Loucy (cell line): ENCODE results near the gene NBR1.

ENCODE experiments used
- H2AFZ ChIP-seq: fragments of 200-600 bp; sonication (generic); 2 replicates; pipeline ENCODE4 v1.6.0; 2016; ENCODE audit warnings: antibody characterized with exemption, mild to moderate bottlenecking, low read length, moderate library complexity
- H3F3A ChIP-seq: fragments of 200-600 bp; 2 replicates; pipeline ENCODE4 v1.6.0; 2016; ENCODE audit warnings: antibody characterized with exemption, low read depth, mild to moderate bottlenecking
- H3K27me3 ChIP-seq: fragments of 200-600 bp; sonication (generic); 2 replicates; pipeline ENCODE4 v1.6.1; 2014; ENCODE audit warnings: low read length, mild to moderate bottlenecking; ENCODE audit not compliant: insufficient read depth, poor library complexity, severe bottlenecking
- H3K36me3 ChIP-seq: fragments of 200-600 bp; sonication (generic); 2 replicates; pipeline ENCODE4 v1.6.1; 2016; ENCODE audit warnings: low read length; ENCODE audit not compliant: insufficient read depth
- H3K4me1 ChIP-seq: fragments of 200-600 bp; sonication (generic); 2 replicates; pipeline ENCODE4 v1.5.1; 2014; ENCODE audit warnings: low read length, mild to moderate bottlenecking; ENCODE audit not compliant: insufficient read depth, poor library complexity, severe bottlenecking
- H3K4me2 ChIP-seq: fragments of 200-600 bp; sonication (generic); 2 replicates; pipeline ENCODE4 v1.6.0; 2014; ENCODE audit warnings: antibody characterized with exemption, low read length, low read depth, mild to moderate bottlenecking; ENCODE audit not compliant: poor library complexity, severe bottlenecking
- H3K4me3 ChIP-seq: fragments of 200-600 bp; sonication (generic); 2 replicates; pipeline ENCODE4 v1.5.1; 2014; ENCODE audit warnings: low read length, mild to moderate bottlenecking, mixed read lengths; ENCODE audit not compliant: poor library complexity, severe bottlenecking
- H3K79me2 ChIP-seq: fragments of 200-600 bp; sonication (generic); 2 replicates; pipeline ENCODE4 v1.6.1; 2014; ENCODE audit warnings: low read length; ENCODE audit not compliant: insufficient read depth
- H3K9ac ChIP-seq: fragments of 200-600 bp; sonication (generic); 2 replicates; pipeline ENCODE4 v1.6.0; 2014; ENCODE audit warnings: mild to moderate bottlenecking, low read depth, low read length, moderate library complexity; ENCODE audit not compliant: poor library complexity, severe bottlenecking
- H3K9me2 ChIP-seq: fragments of 200-600 bp; sonication (generic); replicated peaks from 2 replicates; pipeline ENCODE4 v1.6.1; 2016; ENCODE audit warnings: low read depth, low read length, mixed read lengths
- H3K9me3 ChIP-seq: fragments of 200-600 bp; sonication (generic); 2 replicates; pipeline ENCODE4 v1.6.1; 2014; ENCODE audit warnings: mild to moderate bottlenecking, antibody characterized with exemption, low read length, low read depth; ENCODE audit not compliant: insufficient read depth
- H4K20me1 ChIP-seq: fragments of 200-600 bp; sonication (generic); 2 replicates; pipeline ENCODE4 v1.6.0; 2014; ENCODE audit warnings: antibody characterized with exemption, low read length, mild to moderate bottlenecking; ENCODE audit not compliant: insufficient read depth, poor library complexity, severe bottlenecking
- CTCF ChIP-seq: fragments of 200-600 bp; sonication (generic); conservative IDR thresholded peaks from 2 replicates; pipeline ENCODE4 v1.5.1; 2014; ENCODE audit warnings: mild to moderate bottlenecking, antibody characterized with exemption, low read length
- EZH2phosphoT487 ChIP-seq: fragments of 200-600 bp; IDR thresholded peaks from 2 replicates; pipeline ENCODE4 v1.6.1; 2018; ENCODE audit warnings: antibody characterized with exemption, mild to moderate bottlenecking, moderate library complexity, borderline replicate concordance

Gene NBR1

GRCh38 chr17:43215341-43215740, 44.3 kb downstream of the NBR1 start:
- H3K4me2 ChIP-seq: no peak overlapping the region
- no peaks in the 10 kb centered on the region; the same call in 1 of the 2 replicates for H3K36me3 ChIP-seq
- peaks cover 48% of the 10 kb centered on the region for H3K4me1 ChIP-seq
- no peaks in the 10 kb centered on the region for H3K9me3 ChIP-seq
- H2AFZ ChIP-seq: no peak overlapping the region
- peaks cover 16% of the 10 kb centered on the region; the same call in 1 of the 2 replicates for H3K79me2 ChIP-seq
- TF ChIP-seq EZH2phosphoT487 (no peak), CTCF (no peak)
- H3K9me2 ChIP-seq: no peaks in the 10 kb centered on the region
- no peak overlapping the region for H3K4me3 ChIP-seq
- no peak overlapping the region for H3K9ac ChIP-seq
- H3K27me3 ChIP-seq: no peaks in the 10 kb centered on the region
- peaks cover 4% of the 10 kb centered on the region for H4K20me1 ChIP-seq
- H3F3A ChIP-seq: no peaks in the 10 kb centered on the region

- Histone ChIP-seq H3K36me3 (no peaks in the 10 kb centered on the region), H3K79me2 (peaks cover 12% of the 10 kb centered on the region; the same call in 1 of the 2 replicates), H4K20me1 (peaks cover 4% of the 10 kb centered on the region), H3K4me2 (no peak overlapping the region), H2AFZ (no peak overlapping the region), H3K4me1 (peaks cover 38% of the 10 kb centered on the region), H3K9me3 (no peaks in the 10 kb centered on the region), H3F3A (no peaks in the 10 kb centered on the region), H3K9ac (no peak overlapping the region), H3K4me3 (no peak overlapping the region), H3K27me3 (no peaks in the 10 kb centered on the region), H3K9me2 (no peaks in the 10 kb centered on the region)
- no peak for TF ChIP-seq CTCF
- no peak for TF ChIP-seq EZH2phosphoT487
Observed at GRCh38 chr17:43216369-43216761, 45.4 kb downstream of the NBR1 start.

- peak overlapping the region; percentile 7 for H3K9ac ChIP-seq
- no peaks in the 10 kb centered on the region for H3K9me2 ChIP-seq
- no peak overlapping the region for H3K4me3 ChIP-seq
- no peak overlapping the region for H2AFZ ChIP-seq
- H3K27me3 ChIP-seq: no peaks in the 10 kb centered on the region
- no peaks in the 10 kb centered on the region for H3F3A ChIP-seq
- H3K4me1 ChIP-seq: peaks cover 37% of the 10 kb centered on the region
- H4K20me1 ChIP-seq: peaks cover 4% of the 10 kb centered on the region
- peaks cover 12% of the 10 kb centered on the region; the same call in 1 of the 2 replicates for H3K79me2 ChIP-seq
- H3K36me3 ChIP-seq: no peaks in the 10 kb centered on the region
- TF ChIP-seq CTCF: no peak
- no peak for TF ChIP-seq EZH2phosphoT487
- H3K4me2 ChIP-seq: peak overlapping the region; percentile 27
- no peaks in the 10 kb centered on the region for H3K9me3 ChIP-seq
Observed at GRCh38 chr17:43216762-43217613, 46.0 kb downstream of the NBR1 start.
